Measurements from ENCODE around the gene RGS3.

The RGS3 gene

DNA sequence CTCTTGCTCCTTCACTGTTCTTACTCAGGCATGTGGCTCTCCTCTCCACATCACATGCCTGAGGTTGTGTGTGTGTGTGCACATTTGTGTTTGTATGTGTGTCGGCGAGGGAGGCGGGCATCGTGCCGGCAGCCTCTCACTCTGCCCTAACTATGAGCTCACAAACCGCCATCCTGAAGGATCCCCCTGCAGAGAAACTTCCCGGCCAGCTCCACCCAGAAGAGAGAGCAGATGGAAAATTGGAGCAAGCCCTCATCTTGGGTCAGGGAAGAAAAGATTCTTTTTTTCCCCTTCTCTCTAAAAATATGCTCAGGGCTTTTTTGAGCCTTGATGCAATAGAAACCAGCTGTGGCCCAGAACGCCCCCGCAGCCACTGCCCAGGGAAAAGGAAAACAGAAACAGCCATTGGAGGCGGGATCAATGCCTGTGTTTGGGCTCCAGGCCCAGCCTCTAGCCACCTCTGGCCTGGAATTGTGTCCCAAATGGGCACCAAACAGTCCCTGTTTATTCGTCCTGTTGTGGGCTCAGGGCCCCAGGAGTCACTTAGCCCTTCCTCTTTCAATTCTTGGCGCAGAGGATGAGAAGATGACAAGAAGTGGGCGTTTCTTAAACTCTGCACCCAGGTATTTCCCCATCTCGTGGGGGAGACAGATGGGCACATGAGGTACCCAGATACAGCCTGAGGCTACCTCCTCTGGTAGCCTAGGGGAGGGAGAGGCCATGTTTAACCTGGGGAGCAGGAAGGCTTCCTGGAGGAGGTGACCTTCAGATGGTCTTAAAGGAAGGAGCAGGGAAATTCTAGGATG, 151.5 kb downstream of the RGS3 start:
- Histone ChIP-seq H3K36me3 (ENCODE audit: control insufficient read depth, insufficient read depth, low read length) (no peaks in the 10 kb centered on the region), H3K27me3 (replicated peaks; ENCODE audit: control insufficient read depth, insufficient read depth, low read length, poor library complexity, severe bottlenecking) (no peaks in the 10 kb centered on the region), H3K4me3 (ENCODE audit: insufficient read depth, low read depth, low read length, poor library complexity, severe bottlenecking) (no peak overlapping the region), H3K4me1 (ENCODE audit: control insufficient read depth, insufficient read depth, low read length, poor library complexity, severe bottlenecking) (no peaks in the 10 kb centered on the region), H3K27ac (ENCODE audit: insufficient read depth, low read length, poor library complexity, severe bottlenecking) (no peak overlapping the region), H3K9me3 (ENCODE audit: control insufficient read depth, low read length) (no peaks in the 10 kb centered on the region)
- DNase-seq = no peak

DNA sequence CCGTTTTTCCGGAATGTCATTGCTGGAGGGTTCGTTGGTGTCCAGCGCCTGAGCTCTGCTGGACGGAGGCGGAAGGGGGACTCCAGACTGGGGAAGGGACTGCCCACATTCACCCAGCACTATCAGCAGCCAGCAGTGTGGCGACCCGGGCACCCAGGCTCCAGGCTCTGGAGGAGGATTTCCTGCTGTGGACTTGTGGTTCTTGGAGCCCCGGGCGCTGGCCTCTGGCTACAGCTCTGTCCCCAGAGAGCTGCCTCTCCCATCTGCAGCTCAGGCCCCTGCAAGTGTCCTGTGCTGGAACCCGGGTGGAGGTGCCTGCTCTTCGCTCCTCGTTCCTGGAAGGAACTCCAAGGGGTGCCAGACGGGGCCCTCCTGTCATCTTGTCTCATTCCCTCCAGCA, 152.6 kb downstream of the RGS3 start:
- no peaks in the 10 kb centered on the region for H3K27me3 ChIP-seq (replicated peaks; ENCODE audit: control insufficient read depth, insufficient read depth, low read length, poor library complexity, severe bottlenecking)
- no peak overlapping the region for H3K4me3 ChIP-seq (ENCODE audit: insufficient read depth, low read depth, low read length, poor library complexity, severe bottlenecking)
- DNase-seq = no peak
- no peaks in the 10 kb centered on the region for H3K4me1 ChIP-seq (ENCODE audit: control insufficient read depth, insufficient read depth, low read length, poor library complexity, severe bottlenecking)
- H3K9me3 ChIP-seq (ENCODE audit: control insufficient read depth, low read length) = no peaks in the 10 kb centered on the region
- H3K36me3 ChIP-seq (ENCODE audit: control insufficient read depth, insufficient read depth, low read length) = no peaks in the 10 kb centered on the region
- no peak overlapping the region for H3K27ac ChIP-seq (ENCODE audit: insufficient read depth, low read length, poor library complexity, severe bottlenecking)

DNA sequence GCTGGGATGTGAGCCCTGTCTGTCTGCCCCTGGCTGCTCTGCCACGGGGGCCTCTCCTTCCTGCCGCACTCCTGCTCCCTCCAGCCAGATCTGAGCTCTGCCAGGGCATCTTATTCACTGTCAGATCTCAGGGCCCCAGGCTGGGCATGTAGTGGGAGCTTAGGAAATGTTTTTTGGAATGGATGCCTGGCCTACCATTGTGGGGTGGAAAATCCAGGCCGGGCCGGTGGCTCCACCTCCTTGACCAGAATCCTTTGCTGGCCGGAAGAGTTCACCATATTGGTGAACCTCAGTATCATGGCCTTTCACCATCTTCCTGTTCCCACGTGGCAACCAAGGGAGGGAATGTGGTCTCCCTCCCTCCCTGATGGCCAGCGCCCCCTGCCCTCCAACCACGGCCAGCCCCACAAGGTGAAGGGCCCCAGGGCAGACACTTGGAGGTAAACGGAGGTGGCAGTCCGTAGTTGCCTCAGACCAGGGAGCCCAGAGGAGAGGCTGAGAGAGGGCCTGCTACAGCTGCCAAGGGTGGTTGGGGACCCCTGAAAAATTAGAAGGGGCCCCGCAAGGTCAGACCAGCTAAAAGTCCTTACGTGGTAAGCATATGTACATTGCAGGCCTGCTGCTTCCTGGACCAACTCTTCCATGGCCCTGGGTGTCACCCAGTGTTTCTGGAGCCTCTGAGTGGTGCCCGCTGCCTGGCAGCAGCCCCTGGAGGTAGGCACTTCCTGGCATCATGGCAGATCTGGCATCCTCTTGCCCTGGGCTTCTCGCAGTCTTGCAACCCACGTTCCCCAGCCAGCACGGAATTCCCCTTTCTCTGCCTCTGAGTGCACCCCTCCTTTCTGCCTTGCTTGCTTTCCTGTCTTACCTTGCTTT, 153.3 kb downstream of the RGS3 start:
- no peak overlapping the region for H3K4me3 ChIP-seq (ENCODE audit: insufficient read depth, low read depth, low read length, poor library complexity, severe bottlenecking)
- no peak for DNase-seq

DNA sequence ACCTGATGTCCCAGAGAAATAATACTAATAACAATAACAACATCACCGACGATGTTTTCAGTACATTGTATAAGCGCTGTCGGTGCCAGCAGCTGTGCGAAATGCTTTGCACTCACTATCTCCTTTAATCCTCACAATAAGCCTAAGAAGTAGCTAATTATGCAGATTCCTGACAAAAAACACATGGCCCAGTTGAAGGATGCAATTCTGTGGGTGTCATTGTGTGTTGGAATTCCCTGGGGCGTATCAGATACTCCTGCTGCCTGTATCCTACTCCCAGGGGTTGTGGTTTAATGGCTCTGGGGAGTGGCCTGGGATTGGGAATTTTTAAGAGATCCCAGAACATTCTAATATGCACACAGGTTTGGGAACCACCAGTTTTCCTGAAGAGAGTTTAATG, 154.0 kb downstream of the RGS3 start:
- no peak for DNase-seq
- Histone ChIP-seq H3K4me3 (ENCODE audit: insufficient read depth, low read depth, low read length, poor library complexity, severe bottlenecking) (no peak overlapping the region), H3K4me1 (ENCODE audit: control insufficient read depth, insufficient read depth, low read length, poor library complexity, severe bottlenecking) (no peaks in the 10 kb centered on the region), H3K9me3 (ENCODE audit: control insufficient read depth, low read length) (no peaks in the 10 kb centered on the region), H3K36me3 (ENCODE audit: control insufficient read depth, insufficient read depth, low read length) (no peaks in the 10 kb centered on the region), H3K27ac (ENCODE audit: insufficient read depth, low read length, poor library complexity, severe bottlenecking) (no peak overlapping the region), H3K27me3 (replicated peaks; ENCODE audit: control insufficient read depth, insufficient read depth, low read length, poor library complexity, severe bottlenecking) (no peaks in the 10 kb centered on the region)

More for the DNA sequence above, 153.3 kb downstream of the RGS3 start:
- Histone ChIP-seq H3K9me3 (ENCODE audit: control insufficient read depth, low read length) (no peaks in the 10 kb centered on the region), H3K4me1 (ENCODE audit: control insufficient read depth, insufficient read depth, low read length, poor library complexity, severe bottlenecking) (no peaks in the 10 kb centered on the region), H3K27ac (ENCODE audit: insufficient read depth, low read length, poor library complexity, severe bottlenecking) (no peak overlapping the region), H3K36me3 (ENCODE audit: control insufficient read depth, insufficient read depth, low read length) (no peaks in the 10 kb centered on the region), H3K27me3 (replicated peaks; ENCODE audit: control insufficient read depth, insufficient read depth, low read length, poor library complexity, severe bottlenecking) (no peaks in the 10 kb centered on the region)

DNA sequence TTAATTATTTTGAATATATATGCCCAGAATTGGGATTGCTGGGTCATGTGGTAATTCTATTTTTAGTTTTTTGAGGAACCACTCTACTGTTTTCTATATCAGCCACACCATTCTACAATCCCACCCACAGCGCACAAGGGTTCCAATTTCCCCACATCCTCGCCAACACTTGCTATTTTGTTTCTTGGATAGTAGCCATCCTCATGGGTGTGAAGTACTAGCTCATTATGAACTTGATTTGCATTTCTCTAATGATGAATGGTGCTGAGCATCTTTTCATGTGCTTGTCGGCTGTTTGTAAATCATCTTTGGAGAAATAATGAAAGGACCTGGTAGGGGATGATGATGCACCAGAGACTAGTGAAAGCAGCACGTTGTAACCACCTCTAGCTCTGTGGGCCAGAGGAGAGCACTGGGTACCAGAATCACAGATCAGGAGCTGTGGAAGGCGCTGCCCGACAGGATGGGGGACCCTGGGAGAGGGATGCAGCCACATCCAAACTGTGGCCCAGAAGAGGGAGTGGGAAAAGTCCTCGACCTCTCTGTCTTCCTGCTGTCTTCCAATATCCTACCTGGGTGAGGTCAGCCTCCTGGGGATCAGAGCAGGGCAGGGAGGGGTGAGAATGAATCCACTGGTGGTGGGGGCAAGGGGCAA, 155.4 kb downstream of the RGS3 start:
- Histone ChIP-seq H3K36me3 (ENCODE audit: control insufficient read depth, insufficient read depth, low read length) (no peaks in the 10 kb centered on the region), H3K4me3 (ENCODE audit: insufficient read depth, low read depth, low read length, poor library complexity, severe bottlenecking) (no peak overlapping the region), H3K4me1 (ENCODE audit: control insufficient read depth, insufficient read depth, low read length, poor library complexity, severe bottlenecking) (no peaks in the 10 kb centered on the region), H3K27ac (ENCODE audit: insufficient read depth, low read length, poor library complexity, severe bottlenecking) (no peak overlapping the region), H3K27me3 (replicated peaks; ENCODE audit: control insufficient read depth, insufficient read depth, low read length, poor library complexity, severe bottlenecking) (no peaks in the 10 kb centered on the region), H3K9me3 (ENCODE audit: control insufficient read depth, low read length) (no peaks in the 10 kb centered on the region)
- no peak for DNase-seq

DNA sequence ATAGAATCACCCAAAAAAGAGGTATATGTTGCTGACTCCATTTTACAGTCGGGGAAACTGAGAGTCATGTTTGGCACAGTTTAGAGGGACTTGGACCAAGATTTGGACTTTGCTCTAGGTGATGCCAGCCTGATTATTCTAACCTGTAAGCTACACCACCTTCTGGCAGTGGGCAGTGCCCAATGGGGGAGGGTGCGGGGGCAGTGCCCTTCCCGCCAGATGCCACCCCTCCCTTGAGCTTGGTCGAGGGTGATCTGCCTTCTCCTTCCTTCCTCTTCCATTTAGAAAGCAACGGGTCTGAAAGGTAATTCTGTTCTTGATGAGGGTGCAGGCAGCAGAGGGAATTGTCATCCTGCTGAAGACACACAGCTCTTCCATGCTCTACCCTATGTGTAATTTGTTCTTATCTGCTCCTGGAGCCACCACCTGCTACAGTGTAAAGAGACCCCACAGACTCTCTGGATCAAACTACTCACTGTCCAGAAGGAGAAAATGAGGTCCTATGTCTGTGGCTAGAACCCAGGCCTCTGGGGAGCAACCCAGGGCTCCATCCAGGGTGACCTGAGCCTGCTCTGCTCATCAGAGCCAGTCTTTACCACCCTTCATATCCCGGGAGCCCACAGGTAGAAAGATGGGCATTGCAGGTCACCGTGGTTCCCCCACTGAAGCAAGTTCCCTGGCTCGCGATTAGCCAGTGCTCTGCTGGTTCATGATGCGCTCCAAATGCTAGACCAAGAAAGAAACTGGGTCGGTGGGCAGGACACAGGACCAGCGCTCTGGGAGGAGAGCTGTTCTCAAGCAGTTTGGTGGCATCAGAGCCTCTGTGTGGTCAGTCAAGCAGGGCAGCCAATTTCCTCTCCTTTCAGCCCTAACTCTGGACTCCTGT, 156.2 kb downstream of the RGS3 start:
- DNase-seq = no peak
- no peaks in the 10 kb centered on the region for H3K27me3 ChIP-seq (replicated peaks; ENCODE audit: control insufficient read depth, insufficient read depth, low read length, poor library complexity, severe bottlenecking)
- H3K4me3 ChIP-seq (ENCODE audit: insufficient read depth, low read depth, low read length, poor library complexity, severe bottlenecking) = no peak overlapping the region
- H3K4me1 ChIP-seq (ENCODE audit: control insufficient read depth, insufficient read depth, low read length, poor library complexity, severe bottlenecking) = no peaks in the 10 kb centered on the region
- no peaks in the 10 kb centered on the region for H3K9me3 ChIP-seq (ENCODE audit: control insufficient read depth, low read length)
- no peaks in the 10 kb centered on the region for H3K36me3 ChIP-seq (ENCODE audit: control insufficient read depth, insufficient read depth, low read length)
- no peak overlapping the region for H3K27ac ChIP-seq (ENCODE audit: insufficient read depth, low read length, poor library complexity, severe bottlenecking)

DNA sequence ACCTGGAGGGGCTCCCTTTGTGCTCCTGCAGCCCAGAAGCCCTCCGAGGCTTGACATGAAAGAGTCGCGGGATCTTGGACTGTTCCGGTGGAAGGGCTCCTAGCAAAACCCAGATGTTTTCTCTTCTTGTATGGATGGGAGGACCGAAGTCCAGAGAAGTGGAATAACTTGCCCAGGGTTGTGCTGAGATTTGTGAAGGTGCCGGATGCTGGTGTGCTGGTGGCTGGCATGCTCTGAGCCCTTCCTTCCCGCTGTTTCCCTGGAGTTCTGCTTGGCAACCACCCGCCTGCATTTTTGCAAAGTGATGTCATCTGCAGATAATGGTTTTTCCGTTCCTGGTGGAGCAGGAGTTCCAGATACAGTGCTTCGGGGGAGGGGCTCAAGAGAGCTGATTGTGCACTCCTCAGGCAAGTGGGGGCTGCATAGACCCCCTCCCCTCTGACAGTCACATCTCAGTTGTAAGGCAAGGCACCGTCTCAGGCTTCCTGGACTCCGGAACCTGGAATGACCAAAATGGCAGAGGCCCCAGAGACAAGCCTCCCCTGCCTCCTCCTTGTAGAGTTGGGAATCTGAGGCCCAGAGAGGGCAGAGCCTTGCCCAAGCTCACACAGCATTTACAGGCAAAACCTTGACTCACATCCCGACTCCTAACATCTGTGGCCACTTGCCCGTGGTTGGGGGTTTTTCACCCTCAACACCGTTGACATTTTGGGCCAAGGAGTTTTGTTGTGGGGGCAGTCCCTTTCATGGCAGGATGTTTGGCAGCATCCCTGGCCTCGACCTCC, 157.0 kb downstream of the RGS3 start:
- Histone ChIP-seq H3K9me3 (ENCODE audit: control insufficient read depth, low read length) (no peaks in the 10 kb centered on the region), H3K36me3 (ENCODE audit: control insufficient read depth, insufficient read depth, low read length) (no peaks in the 10 kb centered on the region), H3K27ac (ENCODE audit: insufficient read depth, low read length, poor library complexity, severe bottlenecking) (no peak overlapping the region), H3K4me3 (ENCODE audit: insufficient read depth, low read depth, low read length, poor library complexity, severe bottlenecking) (no peak overlapping the region), H3K4me1 (ENCODE audit: control insufficient read depth, insufficient read depth, low read length, poor library complexity, severe bottlenecking) (no peaks in the 10 kb centered on the region), H3K27me3 (replicated peaks; ENCODE audit: control insufficient read depth, insufficient read depth, low read length, poor library complexity, severe bottlenecking) (no peaks in the 10 kb centered on the region)
- no peak for DNase-seq

DNA sequence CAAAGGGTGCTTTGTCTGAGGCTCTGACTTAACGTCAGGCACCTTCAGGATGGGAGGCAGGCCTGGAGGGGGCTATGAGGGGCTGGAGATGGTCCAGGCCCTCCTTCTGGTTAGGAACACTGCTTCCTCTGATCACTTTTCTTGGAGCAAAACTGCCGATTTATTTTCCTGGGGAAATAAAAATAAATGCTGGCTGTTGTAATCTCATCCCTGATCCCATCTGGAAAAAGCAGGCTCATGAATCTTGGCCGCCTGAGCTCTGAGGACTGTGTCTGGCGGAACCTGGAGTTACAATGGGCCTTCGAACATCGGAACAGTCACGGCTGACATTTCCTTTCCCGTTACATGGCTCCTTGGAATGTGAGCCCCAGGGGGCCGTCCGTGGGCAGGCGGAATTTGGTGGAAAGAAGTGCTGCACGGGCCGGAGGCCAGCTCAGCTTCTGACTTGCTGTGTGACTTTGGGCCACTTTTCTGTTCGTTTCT, 157.8 kb downstream of the RGS3 start:
- no peak overlapping the region for H3K27ac ChIP-seq (ENCODE audit: insufficient read depth, low read length, poor library complexity, severe bottlenecking)
- no peak for DNase-seq
- H3K4me3 ChIP-seq (ENCODE audit: insufficient read depth, low read depth, low read length, poor library complexity, severe bottlenecking) = no peak overlapping the region
- no peaks in the 10 kb centered on the region for H3K9me3 ChIP-seq (ENCODE audit: control insufficient read depth, low read length)
- H3K27me3 ChIP-seq (replicated peaks; ENCODE audit: control insufficient read depth, insufficient read depth, low read length, poor library complexity, severe bottlenecking) = no peaks in the 10 kb centered on the region
- no peaks in the 10 kb centered on the region for H3K36me3 ChIP-seq (ENCODE audit: control insufficient read depth, insufficient read depth, low read length)
- no peaks in the 10 kb centered on the region for H3K4me1 ChIP-seq (ENCODE audit: control insufficient read depth, insufficient read depth, low read length, poor library complexity, severe bottlenecking)

DNA sequence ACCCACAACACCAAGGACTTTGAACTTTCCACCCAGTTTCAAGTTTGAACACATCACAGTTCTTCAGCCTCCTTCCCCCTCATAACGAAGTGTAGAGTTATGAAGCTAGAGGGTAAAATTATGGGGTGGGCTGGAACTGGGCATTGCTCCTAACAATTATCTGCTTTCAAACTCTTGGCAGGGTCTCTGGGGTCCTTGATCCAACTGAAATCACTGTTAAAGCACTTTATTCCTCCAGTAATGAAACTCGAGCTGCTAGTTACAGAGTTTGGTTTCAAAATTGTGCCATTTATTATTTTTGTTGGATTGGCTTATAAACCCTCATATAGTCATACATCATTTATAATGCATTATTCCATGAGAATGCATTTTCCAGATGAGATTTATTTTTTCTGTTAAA, 158.5 kb downstream of the RGS3 start:
- Histone ChIP-seq H3K36me3 (ENCODE audit: control insufficient read depth, insufficient read depth, low read length) (no peaks in the 10 kb centered on the region), H3K9me3 (ENCODE audit: control insufficient read depth, low read length) (no peaks in the 10 kb centered on the region), H3K4me1 (ENCODE audit: control insufficient read depth, insufficient read depth, low read length, poor library complexity, severe bottlenecking) (no peaks in the 10 kb centered on the region), H3K4me3 (ENCODE audit: insufficient read depth, low read depth, low read length, poor library complexity, severe bottlenecking) (no peak overlapping the region), H3K27me3 (replicated peaks; ENCODE audit: control insufficient read depth, insufficient read depth, low read length, poor library complexity, severe bottlenecking) (no peaks in the 10 kb centered on the region), H3K27ac (ENCODE audit: insufficient read depth, low read length, poor library complexity, severe bottlenecking) (no peak overlapping the region)
- DNase-seq = no peak

Data from effector memory CD4-positive, alpha-beta T cell (primary cell).